IPS DF 19.7 (cell line): ENCODE measurements around the gene SYTL3.
"Not testable (repeated sequence)": the region's sequence is repeated elsewhere in the genome, so short reads cannot be mapped to it uniquely, and the experiment has no call there.

ENCODE experiments used
- DNase-seq: peaks from one replicate; pipeline ENCODE4 v3.0.0-alpha.2; 2013; ENCODE audit warnings: low read depth, low spot score

The SYTL3 gene

GRCh38 chr6:158662607-158662953 lies 12.7 kb downstream of the SYTL3 start:
- no peak for DNase-seq

- DNase-seq = no peak
Measured at GRCh38 chr6:158662954-158663624, 13.2 kb downstream of the SYTL3 start.

GRCh38 chr6:158663625-158664165 lies 13.8 kb downstream of the SYTL3 start:
- no peak for DNase-seq

GRCh38 chr6:158665332-158665731 lies 15.5 kb downstream of the SYTL3 start:
- no peak for DNase-seq

GRCh38 chr6:158666628-158667359 lies 16.9 kb downstream of the SYTL3 start:
- DNase-seq = no peak

GRCh38 chr6:158667360-158667981 lies 17.6 kb downstream of the SYTL3 start:
- DNase-seq = no peak

- DNase-seq = no peak
Measured at GRCh38 chr6:158668707-158669103, 18.9 kb downstream of the SYTL3 start.

GRCh38 chr6:158669145-158670035 lies 19.5 kb downstream of the SYTL3 start:
- no peak for DNase-seq

- DNase-seq = not testable (repeated sequence)
Measured at GRCh38 chr6:158672119-158672518, 22.3 kb downstream of the SYTL3 start.

- DNase-seq = no peak
Measured at GRCh38 chr6:158672726-158673125, 22.9 kb downstream of the SYTL3 start.

GRCh38 chr6:158674342-158675131 lies 24.7 kb downstream of the SYTL3 start:
- DNase-seq = no peak

GRCh38 chr6:158677094-158677493 lies 27.2 kb downstream of the SYTL3 start:
- DNase-seq = not testable (repeated sequence)

- no peak for DNase-seq
Measured at GRCh38 chr6:158677906-158678578, 28.2 kb downstream of the SYTL3 start.

GRCh38 chr6:158680015-158680414 lies 30.2 kb downstream of the SYTL3 start:
- no peak for DNase-seq

- no peak for DNase-seq
Measured at GRCh38 chr6:158680481-158680880, 30.6 kb downstream of the SYTL3 start.

GRCh38 chr6:158684311-158684710 lies 34.5 kb downstream of the SYTL3 start:
- DNase-seq = no peak

GRCh38 chr6:158684745-158685324 lies 35.0 kb downstream of the SYTL3 start:
- no peak for DNase-seq

GRCh38 chr6:158686311-158686710 lies 36.5 kb downstream of the SYTL3 start:
- no peak for DNase-seq

- no peak for DNase-seq
Measured at GRCh38 chr6:158686791-158687381, 37.0 kb downstream of the SYTL3 start.
